ENCODE results near the gene ZYG11B.

ZYG11B gene

GRCh38 chr1:52756020-52756419 lies 29.8 kb downstream of the ZYG11B start:
- Histone ChIP-seq H3K27me3 (replicated peaks; ENCODE audit: control insufficient read depth, insufficient read depth, low read length) (no peaks in the 10 kb centered on the region), H3K4me3 (replicated peaks; ENCODE audit: low read depth, low read length) (no peak overlapping the region), H3K36me3 (ENCODE audit: control insufficient read depth, insufficient read depth, low read length) (no peaks in the 10 kb centered on the region)
- TF ChIP-seq CTCF (IDR thresholded peaks at IDR 0.05; ENCODE audit: insufficient read depth, low read length, poor library complexity, severe bottlenecking) = no peak
- no peak for DNase-seq (ENCODE audit: extremely low read depth, insufficient read length)

- Histone ChIP-seq H3K27me3 (replicated peaks; ENCODE audit: control insufficient read depth, insufficient read depth, low read length) (no peaks in the 10 kb centered on the region), H3K36me3 (ENCODE audit: control insufficient read depth, insufficient read depth, low read length) (no peaks in the 10 kb centered on the region), H3K4me3 (replicated peaks; ENCODE audit: low read depth, low read length) (no peak overlapping the region)
- no peak for DNase-seq (ENCODE audit: extremely low read depth, insufficient read length)
- TF ChIP-seq CTCF (IDR thresholded peaks at IDR 0.05; ENCODE audit: insufficient read depth, low read length, poor library complexity, severe bottlenecking) = no peak
Measured at GRCh38 chr1:52759908-52760307, 33.7 kb downstream of the ZYG11B start.

GRCh38 chr1:52767596-52768280 lies 41.5 kb downstream of the ZYG11B start:
- H3K4me3 ChIP-seq (replicated peaks; ENCODE audit: low read depth, low read length) = no peak overlapping the region
- no peak for TF ChIP-seq CTCF (IDR thresholded peaks at IDR 0.05; ENCODE audit: insufficient read depth, low read length, poor library complexity, severe bottlenecking)
- no peaks in the 10 kb centered on the region for H3K27me3 ChIP-seq (replicated peaks; ENCODE audit: control insufficient read depth, insufficient read depth, low read length)
- no peak for DNase-seq (ENCODE audit: extremely low read depth, insufficient read length)
- H3K36me3 ChIP-seq (ENCODE audit: control insufficient read depth, insufficient read depth, low read length) = no peaks in the 10 kb centered on the region; the same call in none of the 2 replicates

- no peak overlapping the region for H3K4me3 ChIP-seq (replicated peaks; ENCODE audit: low read depth, low read length)
- TF ChIP-seq CTCF (IDR thresholded peaks at IDR 0.05; ENCODE audit: insufficient read depth, low read length, poor library complexity, severe bottlenecking) = no peak
- H3K36me3 ChIP-seq (ENCODE audit: control insufficient read depth, insufficient read depth, low read length) = no peaks in the 10 kb centered on the region; the same call in none of the 2 replicates
- DNase-seq (ENCODE audit: extremely low read depth, insufficient read length) = no peak
- H3K27me3 ChIP-seq (replicated peaks; ENCODE audit: control insufficient read depth, insufficient read depth, low read length) = no peaks in the 10 kb centered on the region
Measured at GRCh38 chr1:52769346-52770033, 43.2 kb downstream of the ZYG11B start.

- Histone ChIP-seq H3K36me3 (ENCODE audit: control insufficient read depth, insufficient read depth, low read length) (no peaks in the 10 kb centered on the region; the same call in none of the 2 replicates), H3K27me3 (replicated peaks; ENCODE audit: control insufficient read depth, insufficient read depth, low read length) (no peaks in the 10 kb centered on the region), H3K4me3 (replicated peaks; ENCODE audit: low read depth, low read length) (no peak overlapping the region)
- DNase-seq (ENCODE audit: extremely low read depth, insufficient read length) = no peak
- no peak for TF ChIP-seq CTCF (IDR thresholded peaks at IDR 0.05; ENCODE audit: insufficient read depth, low read length, poor library complexity, severe bottlenecking)
Measured at GRCh38 chr1:52771384-52771783, 45.1 kb downstream of the ZYG11B start.

Measured in GM06990 (cell line).